Type B pancreatic cell (in vitro differentiated cells): Measurements from ENCODE around the gene DOCK4. TPM values are rescaled to one million over a fixed set of nuclear protein-coding genes. Genes with fewer than 3 reads are reported as not detected.

Experiments used
- DNase-seq: peaks from one replicate; pipeline ENCODE4 v3.0.0; 2021; ENCODE audit warnings: mixed read lengths; ENCODE audit not compliant: unreplicated experiment; ENCODE audit errors: extremely low spot score
- H3K27ac Mint-ChIP-seq: 2 replicates; pipeline ENCODE4 v1.8.0; 2021; ENCODE audit warnings: mild to moderate bottlenecking, mixed read lengths
- H3K27me3 Mint-ChIP-seq: 2 replicates; pipeline ENCODE4 v1.8.0; 2021; ENCODE audit warnings: mixed read lengths
- H3K36me3 Mint-ChIP-seq: 2 replicates; pipeline ENCODE4 v1.8.0; 2021; ENCODE audit warnings: mixed read lengths
- H3K4me1 Mint-ChIP-seq: one replicate; pipeline ENCODE4 v1.8.0; 2021; ENCODE audit warnings: mixed read lengths; ENCODE audit not compliant: unreplicated experiment
- H3K4me3 Mint-ChIP-seq: 2 replicates; pipeline ENCODE4 v1.8.0; 2021; ENCODE audit warnings: mild to moderate bottlenecking, mixed read lengths
- H3K9me3 Mint-ChIP-seq: 2 replicates; pipeline ENCODE4 v1.8.0; 2021; ENCODE audit warnings: mixed read lengths
- total RNA-seq: library from RNA; stranded (reverse); gene quantifications from 2 replicates; pipeline ENCODE4 v1.2.1, GENCODE V29; 2021; ENCODE audit warnings: low replicate concordance
- TF ChIP-seq, protein P1 (sequence below): fragments of 200-600 bp; sonication (generic); conservative IDR thresholded peaks from 2 replicates; pipeline ENCODE4 v1.5.0; 2021; ENCODE audit warnings: antibody characterized with exemption, mild to moderate bottlenecking

DOCK4 gene
- total RNA-seq, 1 donor from 2014 or later, result 24.6 TPM

DNA sequence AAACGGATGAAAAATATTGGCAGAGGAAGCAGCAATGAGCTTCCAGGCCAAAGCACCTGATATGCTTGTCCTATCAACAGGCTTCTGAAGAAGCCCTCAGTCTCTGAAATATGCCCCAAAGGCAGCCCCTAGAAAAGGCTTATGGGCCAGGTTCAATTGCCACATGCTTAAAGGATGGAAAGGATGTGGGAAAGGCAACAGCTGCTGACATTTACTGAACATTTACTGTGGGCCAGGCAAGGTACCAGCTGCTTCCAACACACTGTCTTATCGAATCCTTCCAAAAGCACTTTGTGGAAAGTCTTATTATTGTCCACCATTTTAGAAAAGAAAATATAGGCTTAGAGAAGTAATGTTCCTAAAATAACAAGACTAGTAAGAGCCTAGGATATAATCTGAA, 56.5 kb downstream of the DOCK4 start:
- Mint-ChIP-seq H3K4me1 (peaks cover 26% of the 10 kb centered on the region), H3K27ac (no peak overlapping the region), H3K9me3 (no peaks in the 10 kb centered on the region), H3K36me3 (peaks cover 8% of the 10 kb centered on the region), H3K4me3 (no peak overlapping the region), H3K27me3 (no peaks in the 10 kb centered on the region)
- DNase-seq, result no peak
- TF ChIP-seq, protein P1, sequence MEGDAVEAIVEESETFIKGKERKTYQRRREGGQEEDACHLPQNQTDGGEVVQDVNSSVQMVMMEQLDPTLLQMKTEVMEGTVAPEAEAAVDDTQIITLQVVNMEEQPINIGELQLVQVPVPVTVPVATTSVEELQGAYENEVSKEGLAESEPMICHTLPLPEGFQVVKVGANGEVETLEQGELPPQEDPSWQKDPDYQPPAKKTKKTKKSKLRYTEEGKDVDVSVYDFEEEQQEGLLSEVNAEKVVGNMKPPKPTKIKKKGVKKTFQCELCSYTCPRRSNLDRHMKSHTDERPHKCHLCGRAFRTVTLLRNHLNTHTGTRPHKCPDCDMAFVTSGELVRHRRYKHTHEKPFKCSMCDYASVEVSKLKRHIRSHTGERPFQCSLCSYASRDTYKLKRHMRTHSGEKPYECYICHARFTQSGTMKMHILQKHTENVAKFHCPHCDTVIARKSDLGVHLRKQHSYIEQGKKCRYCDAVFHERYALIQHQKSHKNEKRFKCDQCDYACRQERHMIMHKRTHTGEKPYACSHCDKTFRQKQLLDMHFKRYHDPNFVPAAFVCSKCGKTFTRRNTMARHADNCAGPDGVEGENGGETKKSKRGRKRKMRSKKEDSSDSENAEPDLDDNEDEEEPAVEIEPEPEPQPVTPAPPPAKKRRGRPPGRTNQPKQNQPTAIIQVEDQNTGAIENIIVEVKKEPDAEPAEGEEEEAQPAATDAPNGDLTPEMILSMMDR, result no peak

DNA sequence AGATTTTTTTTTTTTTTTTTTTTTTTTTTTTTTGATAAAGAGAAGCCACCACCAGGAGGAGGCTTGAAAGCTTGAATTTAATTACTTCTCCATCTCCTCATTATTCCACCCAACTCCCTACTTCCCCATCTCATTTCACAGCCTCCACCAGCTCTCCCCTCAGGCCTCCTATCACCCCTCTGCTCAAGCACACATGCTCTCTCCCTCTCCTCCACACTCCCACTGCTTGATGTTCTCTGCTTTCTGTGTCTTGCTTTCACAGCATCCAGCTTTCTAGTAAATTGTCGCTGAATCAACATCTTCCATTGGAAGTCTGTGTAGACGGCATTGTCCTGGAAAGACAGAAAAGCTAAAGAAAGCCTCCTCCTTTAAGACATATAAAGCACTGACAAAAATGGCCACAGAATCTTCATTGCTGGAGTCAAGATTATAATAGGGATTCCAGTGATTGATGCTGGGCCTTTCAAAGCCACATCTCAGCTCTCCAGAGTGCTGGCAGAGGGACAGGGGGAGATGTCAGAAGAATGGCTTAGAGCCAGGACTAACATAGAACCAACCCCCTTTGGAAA, 58.3 kb downstream of the DOCK4 start:
- Mint-ChIP-seq H3K4me3 (peak overlapping the region; percentile 15), H3K27ac (no peak overlapping the region), H3K4me1 (peaks cover 35% of the 10 kb centered on the region), H3K36me3 (peaks cover 8% of the 10 kb centered on the region), H3K9me3 (no peaks in the 10 kb centered on the region), H3K27me3 (no peaks in the 10 kb centered on the region)
- TF ChIP-seq, protein P1, result peak; percentile 50
- DNase-seq, result no peak

DNA sequence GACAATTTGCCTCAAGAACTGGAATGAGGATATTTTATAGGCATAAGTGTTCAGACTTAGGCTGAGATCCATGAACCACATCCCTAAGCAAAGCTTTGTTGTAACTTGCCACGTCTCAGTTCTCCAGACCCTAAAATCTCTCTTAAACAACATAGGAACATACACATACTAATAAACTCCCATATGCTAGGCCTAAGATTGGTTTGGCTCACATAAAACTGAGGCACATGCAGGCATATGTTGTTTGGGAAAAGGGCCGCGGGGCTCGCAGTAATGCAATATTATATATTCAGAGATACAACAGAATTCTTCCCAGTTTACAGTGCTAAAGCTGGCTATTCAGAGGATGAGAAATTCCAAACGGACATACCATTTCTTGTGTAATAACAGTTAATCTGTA, 61.0 kb downstream of the DOCK4 start:
- Mint-ChIP-seq H3K4me1 (peaks cover 27% of the 10 kb centered on the region), H3K27me3 (no peaks in the 10 kb centered on the region), H3K36me3 (peaks cover 4% of the 10 kb centered on the region), H3K4me3 (no peak overlapping the region), H3K27ac (no peak overlapping the region), H3K9me3 (no peaks in the 10 kb centered on the region)
- TF ChIP-seq, protein P1, result no peak
- DNase-seq, result no peak

DNA sequence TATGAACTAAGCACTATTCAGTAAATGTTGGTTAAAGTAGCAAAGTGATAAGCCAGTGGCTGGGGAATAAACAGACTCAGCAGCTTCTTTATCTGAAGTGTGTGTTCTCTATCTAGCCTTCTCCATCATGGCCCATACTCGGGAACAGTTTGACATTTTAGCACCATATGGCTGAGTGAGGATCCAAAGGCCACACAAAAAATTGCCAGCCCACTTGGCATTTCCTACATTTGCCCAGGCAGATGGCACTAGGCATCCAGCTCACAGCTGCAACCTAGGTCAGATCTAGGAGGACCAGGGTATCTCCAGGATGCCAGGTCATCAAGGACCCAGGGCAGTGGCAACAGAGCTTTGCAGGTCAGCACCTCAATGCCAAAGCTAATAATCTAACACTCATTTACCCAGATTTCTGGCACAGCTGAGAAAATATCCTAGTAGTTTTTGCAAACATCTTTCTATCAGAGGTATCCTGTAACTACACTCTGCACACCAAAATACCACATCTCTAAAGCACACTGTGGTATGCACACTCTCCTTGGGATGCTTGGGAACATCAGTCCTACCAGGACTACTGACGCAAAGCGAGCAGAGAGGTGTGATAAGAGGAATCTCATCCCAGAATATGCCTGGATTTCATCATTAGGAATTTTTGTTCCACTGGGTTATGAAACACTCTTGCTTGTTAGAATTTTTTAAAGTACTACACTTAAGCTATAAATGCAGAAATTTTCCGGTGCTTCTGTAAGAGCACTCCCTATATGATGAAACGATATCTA, 61.7 kb downstream of the DOCK4 start:
- Mint-ChIP-seq H3K4me3 (no peak overlapping the region), H3K36me3 (peaks cover 4% of the 10 kb centered on the region), H3K27ac (no peak overlapping the region), H3K4me1 (peaks cover 24% of the 10 kb centered on the region), H3K9me3 (no peaks in the 10 kb centered on the region), H3K27me3 (no peaks in the 10 kb centered on the region)
- no peak for DNase-seq
- TF ChIP-seq, protein P1, result no peak

DNA sequence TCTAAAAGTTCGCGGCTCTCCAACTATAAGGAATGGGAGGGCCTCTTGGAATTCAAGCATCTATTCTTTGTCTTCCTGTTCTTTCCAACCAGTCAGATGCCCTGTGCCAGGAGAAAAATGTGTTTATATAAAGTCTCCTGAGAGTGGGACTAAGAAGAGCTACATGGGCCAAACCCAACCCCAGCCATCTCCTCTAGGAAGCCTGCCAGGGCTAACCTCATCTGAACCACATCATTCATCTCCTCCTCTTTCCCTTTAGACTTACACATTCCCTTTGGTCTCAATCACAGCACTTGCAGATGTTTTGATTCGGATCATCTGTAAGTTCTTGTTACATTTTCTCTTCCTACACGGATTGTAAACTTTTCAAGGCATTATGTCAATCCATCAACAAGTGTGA, 62.6 kb downstream of the DOCK4 start:
- Mint-ChIP-seq H3K4me1 (peaks cover 21% of the 10 kb centered on the region), H3K9me3 (no peaks in the 10 kb centered on the region), H3K27ac (no peak overlapping the region), H3K27me3 (no peaks in the 10 kb centered on the region), H3K4me3 (no peak overlapping the region), H3K36me3 (peaks cover 4% of the 10 kb centered on the region)
- TF ChIP-seq, protein P1, result no peak
- DNase-seq, result no peak
